ENCODE data around the gene TRIM59. TPM values are rescaled to one million over a fixed set of nuclear protein-coding genes. Genes with fewer than 3 reads are reported as not detected.

TRIM59 gene
- total RNA-seq, 4 donors from 2014 or later: 0.57 to 2.5 (median 2.3) TPM

GRCh38 chr3:160403796-160404470, 45.7 kb downstream of the TRIM59 start:
- no peak for TF ChIP-seq CTCF (IDR thresholded peaks at IDR 0.05; ENCODE audit: low read depth)

- TF ChIP-seq CTCF (IDR thresholded peaks at IDR 0.05; ENCODE audit: low read depth): no peak
Measured at GRCh38 chr3:160403028-160403545, 46.5 kb downstream of the TRIM59 start.

DNA sequence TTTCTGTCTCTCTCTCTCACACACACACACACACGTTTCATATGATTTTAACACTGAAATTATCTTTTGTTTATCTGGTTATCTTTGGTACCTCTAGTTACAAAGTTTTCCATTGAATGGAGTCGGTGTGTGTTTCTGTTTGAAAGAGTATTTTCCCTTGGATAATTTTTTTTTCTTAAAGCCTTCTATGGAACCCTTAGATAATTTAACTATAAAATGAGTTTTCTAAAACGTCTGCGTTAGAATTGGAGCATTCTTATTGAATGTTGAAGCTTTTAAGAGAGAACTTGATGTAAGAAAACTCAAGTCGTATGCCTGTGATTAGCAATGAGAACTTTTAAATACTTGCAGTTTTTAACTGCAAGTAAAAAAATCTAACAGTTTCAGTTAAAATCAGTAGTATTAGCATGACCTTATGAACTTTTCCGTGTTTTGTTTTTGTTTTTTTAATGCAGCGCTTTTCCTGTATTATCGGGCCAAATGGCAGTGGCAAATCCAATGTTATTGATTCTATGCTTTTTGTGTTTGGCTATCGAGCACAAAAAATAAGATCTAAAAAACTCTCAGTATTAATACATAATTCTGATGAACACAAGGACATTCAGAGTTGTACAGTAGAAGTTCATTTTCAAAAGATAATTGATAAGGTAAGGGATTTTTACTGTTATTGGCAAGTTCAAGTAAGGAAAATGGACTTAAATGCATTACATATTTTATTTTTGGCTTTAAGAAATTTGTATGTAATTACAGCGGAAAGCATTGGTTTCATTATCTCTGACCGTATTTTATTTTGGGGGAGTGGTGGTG, 47.2 kb downstream of the TRIM59 start:
- TF ChIP-seq CTCF (IDR thresholded peaks at IDR 0.05; ENCODE audit: low read depth): no peak

- no peak for TF ChIP-seq CTCF (IDR thresholded peaks at IDR 0.05; ENCODE audit: low read depth)
Measured at GRCh38 chr3:160401291-160402095, 48.1 kb downstream of the TRIM59 start.

DNA sequence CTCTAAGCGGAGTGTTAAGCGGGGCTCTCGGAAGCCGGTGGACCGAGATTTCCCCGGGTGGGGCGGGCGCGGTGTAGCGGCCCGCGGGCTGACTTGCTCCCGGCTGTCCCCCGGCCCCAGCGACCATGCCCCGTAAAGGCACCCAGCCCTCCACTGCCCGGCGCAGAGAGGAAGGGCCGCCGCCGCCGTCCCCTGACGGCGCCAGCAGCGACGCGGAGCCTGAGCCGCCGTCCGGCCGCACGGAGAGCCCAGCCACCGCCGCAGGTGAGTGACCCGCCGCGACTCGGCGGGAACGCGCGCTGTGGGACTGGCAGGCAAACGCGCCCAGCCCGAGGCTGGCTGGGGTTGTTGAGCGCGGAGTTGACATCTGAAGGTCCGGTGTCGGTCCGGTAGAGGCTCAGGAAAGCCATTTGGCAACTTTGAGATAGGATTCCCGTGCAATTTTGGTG, 48.9 kb downstream of the TRIM59 start:
- TF ChIP-seq CTCF (IDR thresholded peaks at IDR 0.05; ENCODE audit: low read depth): no peak

GRCh38 chr3:160400030-160400701, 49.4 kb downstream of the TRIM59 start:
- TF ChIP-seq CTCF (IDR thresholded peaks at IDR 0.05; ENCODE audit: low read depth): no peak
